ENCODE data around the gene GPC5. TPM values are rescaled to one million over a fixed set of nuclear protein-coding genes. Genes with fewer than 3 reads are reported as not detected.
A peak's percentile ranks its signal among the peaks of the same experiment; 100 is the strongest.
"Not testable (repeated sequence)": the region's sequence is repeated elsewhere in the genome, so short reads cannot be mapped to it uniquely, and the experiment has no call there.

GPC5 gene
- polyA plus RNA-seq, 3 donors from 2014 or later = 0.58 TPM; not detected in 2

DNA sequence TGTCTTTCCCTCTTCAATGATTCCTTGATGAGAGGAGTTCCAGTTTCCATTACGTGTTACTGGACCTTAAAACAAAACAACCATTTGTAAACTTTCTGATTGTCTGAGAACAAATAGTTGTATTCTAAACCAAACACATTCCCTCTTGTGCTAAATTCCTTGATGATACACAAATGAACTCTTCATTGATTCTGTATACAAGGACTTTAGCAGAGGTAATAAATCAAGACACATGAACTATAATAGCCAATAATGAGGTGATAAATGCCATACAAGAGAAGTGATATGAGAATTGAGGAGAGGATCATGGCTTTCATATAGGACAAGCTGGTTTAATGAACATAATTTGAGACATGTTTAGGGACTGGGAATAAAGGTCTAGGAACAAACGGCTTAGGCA, 13.5 kb upstream of the GPC5 start:
- peaks cover 2 to 6% (median 5%) of the 10 kb centered on the region in 3 donors for H3K27me3 Mint-ChIP-seq (ENCODE audit: low read depth in 3 of 3)
- H3K9me3 Mint-ChIP-seq = no peaks in the 10 kb centered on the region
- H3K36me3 Mint-ChIP-seq = no peaks in the 10 kb centered on the region
- no peak overlapping the region for H3K4me3 Mint-ChIP-seq
- H3K4me1 Mint-ChIP-seq = no peaks in the 10 kb centered on the region
- DNase-seq = no peak
- no peak overlapping the region for H3K27ac Mint-ChIP-seq

DNA sequence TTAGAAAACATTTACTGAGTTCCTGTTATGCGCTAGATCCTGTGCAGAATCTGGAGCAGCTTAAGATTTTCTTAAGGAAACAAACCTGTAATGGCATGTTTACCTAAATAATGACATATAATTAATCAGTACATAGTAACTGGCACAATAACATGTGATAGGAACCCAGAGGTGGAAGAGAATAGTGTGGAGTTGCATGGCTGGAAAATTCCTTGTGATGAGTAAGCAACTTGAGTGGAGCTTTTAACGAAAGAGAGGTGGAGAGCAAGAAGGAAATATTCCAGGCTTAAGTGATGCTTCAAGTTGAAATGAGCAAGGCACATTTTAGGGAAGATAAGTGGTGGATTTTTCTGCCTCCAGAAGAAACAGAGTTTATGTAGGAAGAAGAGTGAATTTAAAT, 9.2 kb upstream of the GPC5 start:
- Mint-ChIP-seq H3K9me3 (no peaks in the 10 kb centered on the region), H3K36me3 (no peaks in the 10 kb centered on the region), H3K4me1 (no peaks in the 10 kb centered on the region), H3K27me3 (ENCODE audit: low read depth in 3 of 3) (peaks cover 4 to 11% (median 6%) of the 10 kb centered on the region in 3 donors), H3K27ac (no peak overlapping the region), H3K4me3 (no peak overlapping the region)
- DNase-seq = no peak

- H3K4me3 Mint-ChIP-seq = peak overlapping the region in 1 of 5 donors; percentile 75
- no peak for DNase-seq
- H3K36me3 Mint-ChIP-seq = no peaks in the 10 kb centered on the region
- H3K4me1 Mint-ChIP-seq = peaks cover 10 to 16% of the 10 kb centered on the region in 2 donors
- no peaks in the 10 kb centered on the region for H3K9me3 Mint-ChIP-seq
- H3K27ac Mint-ChIP-seq = no peak overlapping the region
- H3K27me3 Mint-ChIP-seq (ENCODE audit: low read depth in 3 of 3) = peaks cover 7 to 12% (median 12%) of the 10 kb centered on the region in 3 donors
These were observed 826 bp upstream of the GPC5 start for GRCh38 chr13:91397595-91397994.

DNA sequence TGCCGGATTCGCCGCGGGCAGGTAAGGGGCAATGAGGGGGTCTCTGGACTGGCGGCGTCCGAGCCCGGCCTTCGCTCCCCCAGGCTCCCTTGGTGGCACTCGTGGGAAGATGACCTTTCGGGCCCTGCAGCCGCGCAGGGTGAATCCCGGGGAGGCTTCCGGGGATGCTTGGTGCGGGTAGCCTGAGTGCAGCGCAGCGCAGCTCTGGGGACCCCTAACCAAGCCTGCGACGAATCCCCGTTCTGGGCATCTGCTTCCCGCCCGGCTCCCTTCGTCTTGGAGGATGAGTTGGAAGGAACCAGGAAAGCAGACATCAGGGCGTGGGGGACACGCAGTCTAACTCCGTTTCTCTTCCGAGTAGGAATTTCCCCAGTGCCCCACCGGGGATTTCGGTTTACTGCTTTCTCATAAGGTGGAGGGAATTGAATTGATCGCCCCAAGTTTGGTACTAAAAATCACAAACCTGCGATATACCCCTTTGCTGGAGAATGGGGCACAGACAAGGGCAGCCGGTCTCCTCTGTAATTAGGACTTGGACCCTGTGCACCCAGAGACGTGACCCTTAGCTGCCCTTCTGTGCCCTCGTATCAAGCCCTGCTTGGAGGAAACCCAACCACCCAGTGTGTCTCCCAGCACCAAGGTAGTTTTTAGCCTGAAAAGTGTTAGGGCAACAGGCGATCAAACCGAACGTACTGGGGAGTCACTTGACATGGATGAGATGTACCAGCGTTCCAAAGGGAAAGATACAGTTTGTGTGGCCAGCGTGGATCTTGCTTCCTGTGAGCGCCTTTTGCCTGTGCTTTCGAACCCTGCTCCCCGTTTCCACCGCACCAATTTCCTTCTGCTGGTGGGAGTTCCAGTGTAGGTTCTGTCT, 1.0 kb downstream of the GPC5 start:
- no peaks in the 10 kb centered on the region for H3K9me3 Mint-ChIP-seq
- H3K27ac Mint-ChIP-seq = no peak overlapping the region
- H3K27me3 Mint-ChIP-seq (ENCODE audit: low read depth in 3 of 3) = peaks cover 8 to 15% (median 10%) of the 10 kb centered on the region in 3 donors
- peaks cover 10 to 16% of the 10 kb centered on the region in 2 donors for H3K4me1 Mint-ChIP-seq
- no peak for DNase-seq
- no peaks in the 10 kb centered on the region for H3K36me3 Mint-ChIP-seq
- peak overlapping the region; percentile 56 to 80 (median 69) for H3K4me3 Mint-ChIP-seq

DNA sequence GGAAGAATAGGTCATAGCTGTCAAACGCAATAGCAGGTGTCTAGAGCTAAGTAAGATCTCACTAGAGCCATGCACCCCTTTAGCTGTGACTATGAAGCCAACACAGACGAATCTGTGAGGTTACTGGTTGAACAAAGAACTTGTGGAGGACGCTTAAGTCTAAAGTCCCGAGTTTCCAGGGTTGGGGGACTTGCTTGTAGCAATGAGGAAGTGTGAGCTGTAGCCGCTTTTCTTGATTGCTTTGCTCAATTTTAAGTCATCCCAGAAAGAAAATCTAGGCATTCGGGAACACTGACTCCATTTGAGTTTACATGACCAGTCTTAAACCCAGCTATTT, 1.6 kb downstream of the GPC5 start:
- Mint-ChIP-seq H3K4me1 (peaks cover 10 to 16% of the 10 kb centered on the region in 2 donors), H3K36me3 (no peaks in the 10 kb centered on the region), H3K9me3 (no peaks in the 10 kb centered on the region), H3K4me3 (peak overlapping the region in 4 of 5 donors; percentile 55 to 80 (median 60)), H3K27ac (no peak overlapping the region), H3K27me3 (ENCODE audit: low read depth in 3 of 3) (peaks cover 8 to 12% (median 9%) of the 10 kb centered on the region in 3 donors)
- DNase-seq = no peak

GRCh38 chr13:91400671-91401070, 2.2 kb downstream of the GPC5 start:
- Mint-ChIP-seq H3K36me3 (no peaks in the 10 kb centered on the region), H3K9me3 (no peaks in the 10 kb centered on the region), H3K4me1 (peaks cover 10 to 16% of the 10 kb centered on the region in 2 donors), H3K27me3 (ENCODE audit: low read depth in 3 of 3) (peaks cover 8 to 12% (median 8%) of the 10 kb centered on the region in 3 donors), H3K27ac (no peak overlapping the region), H3K4me3 (peak overlapping the region in 2 of 5 donors; percentile 2 to 33)
- no peak for DNase-seq

DNA sequence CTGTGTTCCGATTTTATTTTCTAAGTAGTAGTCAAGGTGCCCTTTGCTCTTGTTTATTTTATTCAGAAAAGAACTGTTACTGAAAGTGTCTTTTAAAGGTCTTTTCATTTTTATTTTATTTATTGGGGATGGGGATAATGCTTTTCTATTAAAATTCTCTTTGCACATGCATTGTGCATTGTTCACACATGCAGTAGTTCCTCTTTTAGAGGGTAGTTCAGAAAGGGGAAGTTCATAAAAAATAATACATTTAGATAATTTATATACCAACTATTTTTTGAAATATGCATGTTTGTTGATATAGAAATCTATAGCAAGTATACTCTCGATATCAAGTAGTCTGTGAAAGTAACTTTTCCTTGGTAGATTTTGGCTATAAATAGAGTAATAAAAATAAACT, 3.5 kb downstream of the GPC5 start:
- DNase-seq = no peak
- H3K36me3 Mint-ChIP-seq = no peaks in the 10 kb centered on the region
- H3K4me3 Mint-ChIP-seq = no peak overlapping the region
- peaks cover 6 to 12% (median 8%) of the 10 kb centered on the region in 3 donors for H3K27me3 Mint-ChIP-seq (ENCODE audit: low read depth in 3 of 3)
- H3K27ac Mint-ChIP-seq = no peak overlapping the region
- H3K9me3 Mint-ChIP-seq = peaks cover 0 to 3% (median 0%) of the 10 kb centered on the region in 6 donors
- H3K4me1 Mint-ChIP-seq = peaks cover 10 to 16% of the 10 kb centered on the region in 2 donors

GRCh38 chr13:91405240-91405639, 6.8 kb downstream of the GPC5 start:
- Mint-ChIP-seq H3K4me3 (no peak overlapping the region), H3K27ac (no peak overlapping the region), H3K36me3 (no peaks in the 10 kb centered on the region), H3K4me1 (no peaks in the 10 kb centered on the region), H3K27me3 (ENCODE audit: low read depth in 3 of 3) (peaks cover 1 to 6% (median 3%) of the 10 kb centered on the region in 3 donors), H3K9me3 (peaks cover 0 to 3% (median 0%) of the 10 kb centered on the region in 6 donors)
- DNase-seq = no peak

DNA sequence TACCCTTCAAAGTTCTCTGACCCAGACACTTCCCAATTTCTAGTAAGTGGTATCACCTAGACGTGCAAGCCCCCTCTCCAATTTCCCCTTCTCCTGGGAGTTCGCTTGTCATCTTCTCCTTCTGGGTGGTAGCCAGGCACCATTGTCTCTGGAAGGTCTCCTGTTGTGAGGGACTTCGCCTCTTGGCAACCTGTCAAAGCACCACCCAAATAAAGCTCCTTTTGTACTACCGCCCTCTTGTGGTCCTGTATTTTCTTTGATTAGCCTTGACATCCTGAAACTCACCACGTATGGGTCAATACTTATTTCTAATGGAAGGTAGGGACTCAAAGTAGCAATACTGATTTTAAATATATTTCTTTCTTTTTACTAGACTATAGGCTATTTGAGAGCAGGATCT, 8.2 kb downstream of the GPC5 start:
- Mint-ChIP-seq H3K9me3 (peaks cover 0 to 3% (median 0%) of the 10 kb centered on the region in 6 donors), H3K27me3 (ENCODE audit: low read depth in 3 of 3) (peaks cover 3 to 11% (median 3%) of the 10 kb centered on the region in 3 donors), H3K27ac (no peak overlapping the region), H3K4me3 (no peak overlapping the region), H3K36me3 (no peaks in the 10 kb centered on the region), H3K4me1 (no peaks in the 10 kb centered on the region)
- peak in 2 of 3 donors; percentile 5 to 29 for DNase-seq

DNA sequence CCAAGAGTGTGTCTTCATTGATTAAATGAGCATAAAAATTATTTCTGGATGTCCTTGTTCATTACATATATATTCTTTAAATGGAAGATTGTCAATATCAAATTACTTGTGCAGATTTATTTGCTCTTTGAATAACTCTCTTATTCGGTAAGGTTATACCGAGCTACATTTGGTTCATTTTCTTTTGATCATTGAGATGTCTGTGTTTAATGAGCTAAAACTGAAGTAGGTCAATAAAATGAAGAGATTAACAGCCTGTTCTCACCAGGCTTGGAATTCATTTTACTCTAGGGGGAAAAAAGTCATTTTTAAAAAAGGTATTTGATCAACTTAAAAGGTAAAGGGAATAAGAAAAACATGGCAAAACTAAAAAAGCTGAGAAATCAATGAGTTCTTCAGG, 10.6 kb downstream of the GPC5 start:
- H3K4me3 Mint-ChIP-seq = no peak overlapping the region
- no peaks in the 10 kb centered on the region for H3K4me1 Mint-ChIP-seq
- H3K27me3 Mint-ChIP-seq (ENCODE audit: low read depth in 3 of 3) = peaks cover 3 to 5% (median 4%) of the 10 kb centered on the region in 3 donors
- peaks cover 0 to 3% (median 0%) of the 10 kb centered on the region in 6 donors for H3K9me3 Mint-ChIP-seq
- no peaks in the 10 kb centered on the region for H3K36me3 Mint-ChIP-seq
- no peak for DNase-seq
- H3K27ac Mint-ChIP-seq = no peak overlapping the region

- not testable (repeated sequence) for H3K27me3 Mint-ChIP-seq (ENCODE audit: low read depth in 3 of 3); DNase-seq; H3K4me3 Mint-ChIP-seq; H3K36me3 Mint-ChIP-seq; H3K27ac Mint-ChIP-seq; H3K9me3 Mint-ChIP-seq
- H3K4me1 Mint-ChIP-seq = peaks cover 6 to 18% of the 10 kb centered on the region in 2 donors
These were observed 18.2 kb downstream of the GPC5 start for GRCh38 chr13:91416579-91416978.

GRCh38 chr13:91417660-91418325, 19.4 kb downstream of the GPC5 start:
- peak in 2 of 3 donors; percentile 1 to 23 for DNase-seq
- peaks cover 0 to 2% (median 0%) of the 10 kb centered on the region in 6 donors for H3K9me3 Mint-ChIP-seq
- no peaks in the 10 kb centered on the region for H3K36me3 Mint-ChIP-seq
- H3K27ac Mint-ChIP-seq = no peak overlapping the region
- H3K4me1 Mint-ChIP-seq = peaks cover 6 to 18% of the 10 kb centered on the region in 2 donors
- peak overlapping the region in 1 of 5 donors; percentile 0 for H3K4me3 Mint-ChIP-seq
- peaks cover 2 to 5% (median 5%) of the 10 kb centered on the region in 3 donors for H3K27me3 Mint-ChIP-seq (ENCODE audit: low read depth in 3 of 3)

GRCh38 chr13:91426913-91427312, 28.5 kb downstream of the GPC5 start:
- Mint-ChIP-seq H3K4me1 (no peaks in the 10 kb centered on the region), H3K4me3 (no peak overlapping the region), H3K9me3 (peaks cover 8 to 15% (median 10%) of the 10 kb centered on the region in 6 donors), H3K36me3 (no peaks in the 10 kb centered on the region), H3K27ac (no peak overlapping the region), H3K27me3 (ENCODE audit: low read depth in 3 of 3) (peaks cover 0 to 3% (median 2%) of the 10 kb centered on the region in 3 donors)
- no peak for DNase-seq

GRCh38 chr13:91438674-91439073, 40.3 kb downstream of the GPC5 start:
- not testable (repeated sequence) for H3K4me1 Mint-ChIP-seq; H3K36me3 Mint-ChIP-seq; DNase-seq; H3K4me3 Mint-ChIP-seq; H3K27ac Mint-ChIP-seq; H3K27me3 Mint-ChIP-seq (ENCODE audit: low read depth in 3 of 3)
- H3K9me3 Mint-ChIP-seq = peaks cover 4 to 16% (median 9%) of the 10 kb centered on the region in 6 donors

All from immature natural killer cell (primary cell).